ENCODE results near the gene OR5H15. TPM values are rescaled to one million over a fixed set of nuclear protein-coding genes. Genes with fewer than 3 reads are reported as not detected.

OR5H15 gene
- total RNA-seq, 1 donor from 2014 or later: not detected

DNA sequence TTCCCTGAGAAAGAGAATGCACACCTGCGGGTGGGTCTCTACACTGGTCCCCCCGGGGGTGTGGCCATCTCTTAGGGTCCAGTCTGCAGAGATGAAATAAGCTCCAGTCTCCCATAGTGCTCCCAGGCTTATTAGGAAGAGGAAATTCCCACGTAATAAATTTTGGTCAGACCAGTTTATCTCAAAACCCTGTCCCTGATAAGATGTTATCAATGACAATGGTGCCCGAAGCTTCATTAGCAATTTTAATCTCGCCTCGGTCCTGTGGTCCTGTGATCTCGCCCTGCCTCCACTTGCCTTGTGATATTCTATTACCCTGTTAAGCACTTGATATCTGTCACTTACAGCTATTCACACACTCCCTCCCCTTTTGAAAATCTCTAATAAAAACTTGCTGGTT, 46.8 kb downstream of the OR5H15 start:
- Histone ChIP-seq H3K4me3 (ENCODE audit: low read depth, low read length) (no peak overlapping the region), H3K27me3 (ENCODE audit: control insufficient read depth, insufficient read depth, low read length) (no peaks in the 10 kb centered on the region), H3K36me3 (ENCODE audit: control insufficient read depth, insufficient read depth, low read length) (no peaks in the 10 kb centered on the region)
- TF ChIP-seq, protein P1, sequence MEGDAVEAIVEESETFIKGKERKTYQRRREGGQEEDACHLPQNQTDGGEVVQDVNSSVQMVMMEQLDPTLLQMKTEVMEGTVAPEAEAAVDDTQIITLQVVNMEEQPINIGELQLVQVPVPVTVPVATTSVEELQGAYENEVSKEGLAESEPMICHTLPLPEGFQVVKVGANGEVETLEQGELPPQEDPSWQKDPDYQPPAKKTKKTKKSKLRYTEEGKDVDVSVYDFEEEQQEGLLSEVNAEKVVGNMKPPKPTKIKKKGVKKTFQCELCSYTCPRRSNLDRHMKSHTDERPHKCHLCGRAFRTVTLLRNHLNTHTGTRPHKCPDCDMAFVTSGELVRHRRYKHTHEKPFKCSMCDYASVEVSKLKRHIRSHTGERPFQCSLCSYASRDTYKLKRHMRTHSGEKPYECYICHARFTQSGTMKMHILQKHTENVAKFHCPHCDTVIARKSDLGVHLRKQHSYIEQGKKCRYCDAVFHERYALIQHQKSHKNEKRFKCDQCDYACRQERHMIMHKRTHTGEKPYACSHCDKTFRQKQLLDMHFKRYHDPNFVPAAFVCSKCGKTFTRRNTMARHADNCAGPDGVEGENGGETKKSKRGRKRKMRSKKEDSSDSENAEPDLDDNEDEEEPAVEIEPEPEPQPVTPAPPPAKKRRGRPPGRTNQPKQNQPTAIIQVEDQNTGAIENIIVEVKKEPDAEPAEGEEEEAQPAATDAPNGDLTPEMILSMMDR (IDR thresholded peaks at IDR 0.05; ENCODE audit: insufficient read depth, low read length, poor library complexity, severe bottlenecking): no peak
- DNase-seq (ENCODE audit: low read depth): no peak

DNA sequence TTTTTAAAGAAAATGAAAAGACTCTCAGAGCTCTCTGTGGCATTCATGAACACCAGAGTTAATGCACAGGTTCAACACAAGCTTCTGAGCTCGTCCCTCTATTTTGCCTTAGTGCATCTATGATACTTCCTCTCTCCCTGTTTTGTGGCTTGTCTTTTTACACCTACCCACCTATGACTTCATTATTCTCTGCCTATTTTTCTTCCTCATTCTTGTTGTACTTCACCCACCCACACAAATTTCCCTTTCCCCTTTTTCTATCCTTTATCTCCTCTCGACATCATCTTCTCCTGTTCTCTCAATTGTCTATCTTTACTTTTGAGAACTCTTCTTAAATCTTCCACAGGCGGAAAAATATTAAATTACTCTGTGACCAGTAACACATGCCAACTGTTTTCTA, 48.6 kb downstream of the OR5H15 start:
- TF ChIP-seq, protein P1 (IDR thresholded peaks at IDR 0.05; ENCODE audit: insufficient read depth, low read length, poor library complexity, severe bottlenecking): no peak
- DNase-seq (ENCODE audit: low read depth): no peak
- no peaks in the 10 kb centered on the region for H3K36me3 ChIP-seq (ENCODE audit: control insufficient read depth, insufficient read depth, low read length)
- H3K27me3 ChIP-seq (ENCODE audit: control insufficient read depth, insufficient read depth, low read length): no peaks in the 10 kb centered on the region
- H3K4me3 ChIP-seq (ENCODE audit: low read depth, low read length): no peak overlapping the region

Other genes starting within 250 kb of the OR5H15 start
- gene RIOX2, start 194.3 kb upstream of the OR5H15 start, total RNA-seq: 21.5 and 22.0 TPM in 2 replicates
- gene GABRR3, start 131.4 kb upstream of the OR5H15 start, total RNA-seq: not detected in 2 replicates
- not detected in 2 replicates for gene OR5AC2, start 79.5 kb upstream of the OR5H15 start, total RNA-seq
- gene OR5H1, start 36.0 kb upstream of the OR5H15 start, total RNA-seq: not detected in 2 replicates
- not detected in 2 replicates for gene OR5H14, start 19.2 kb upstream of the OR5H15 start, total RNA-seq
- not detected in 2 replicates for gene OR5H6, start 97.5 kb downstream of the OR5H15 start, total RNA-seq
- not detected in 2 replicates for gene OR5H2, start 115.8 kb downstream of the OR5H15 start, total RNA-seq
- not detected in 2 replicates for gene OR5K4, start 187.2 kb downstream of the OR5H15 start, total RNA-seq
- not detected in 2 replicates for gene OR5K3, start 224.0 kb downstream of the OR5H15 start, total RNA-seq

Data from kidney epithelial cell (primary cell).